ENCODE measurements around the gene TANGO2.

DNA sequence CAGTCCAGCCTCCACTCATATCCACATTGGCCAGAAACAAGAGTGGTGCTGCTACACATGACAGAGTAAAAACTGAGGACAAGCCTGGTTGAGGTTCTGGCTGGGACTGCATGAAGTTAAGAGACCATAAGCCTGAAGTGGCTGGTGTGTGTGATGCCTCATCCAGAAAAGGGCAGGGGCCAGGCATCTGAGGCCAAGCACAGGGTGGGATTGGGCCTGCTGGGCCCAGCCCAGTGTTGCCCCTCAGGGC lies 29.6 kb upstream of the TANGO2 start:
- TF ChIP-seq, protein P1, sequence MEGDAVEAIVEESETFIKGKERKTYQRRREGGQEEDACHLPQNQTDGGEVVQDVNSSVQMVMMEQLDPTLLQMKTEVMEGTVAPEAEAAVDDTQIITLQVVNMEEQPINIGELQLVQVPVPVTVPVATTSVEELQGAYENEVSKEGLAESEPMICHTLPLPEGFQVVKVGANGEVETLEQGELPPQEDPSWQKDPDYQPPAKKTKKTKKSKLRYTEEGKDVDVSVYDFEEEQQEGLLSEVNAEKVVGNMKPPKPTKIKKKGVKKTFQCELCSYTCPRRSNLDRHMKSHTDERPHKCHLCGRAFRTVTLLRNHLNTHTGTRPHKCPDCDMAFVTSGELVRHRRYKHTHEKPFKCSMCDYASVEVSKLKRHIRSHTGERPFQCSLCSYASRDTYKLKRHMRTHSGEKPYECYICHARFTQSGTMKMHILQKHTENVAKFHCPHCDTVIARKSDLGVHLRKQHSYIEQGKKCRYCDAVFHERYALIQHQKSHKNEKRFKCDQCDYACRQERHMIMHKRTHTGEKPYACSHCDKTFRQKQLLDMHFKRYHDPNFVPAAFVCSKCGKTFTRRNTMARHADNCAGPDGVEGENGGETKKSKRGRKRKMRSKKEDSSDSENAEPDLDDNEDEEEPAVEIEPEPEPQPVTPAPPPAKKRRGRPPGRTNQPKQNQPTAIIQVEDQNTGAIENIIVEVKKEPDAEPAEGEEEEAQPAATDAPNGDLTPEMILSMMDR (IDR thresholded peaks at IDR 0.05; ENCODE audit: borderline replicate concordance, extremely low read depth, low read length, poor library complexity, severe bottlenecking), result no peak
- TF ChIP-seq EZH2 (IDR thresholded peaks at IDR 0.05; ENCODE audit: borderline replicate concordance, low read depth, low read length, severe bottlenecking), result no peak
